ENCODE measurements around the gene WWOX. TPM values are rescaled to one million over a fixed set of nuclear protein-coding genes. Genes with fewer than 3 reads are reported as not detected.

The WWOX gene
- total and polyA plus RNA-seq, 2 of the 4 experiments (the other 2 are of a cell fraction), result 2.7 to 5.4 TPM

GRCh38 chr16:78608305-78608776 is 508.9 kb downstream of the WWOX start:
- Histone ChIP-seq H2BK20ac (ENCODE audit: low read depth, low read length) (no peak overlapping the region), H3K4ac (ENCODE audit: low read depth, low read length) (no peak overlapping the region), H3K18ac (ENCODE audit: low read depth, low read length) (no peak overlapping the region), H3K23ac (ENCODE audit: low read depth, low read length) (no peak overlapping the region), H2BK5ac (ENCODE audit: low read depth, low read length, poor library complexity, severe bottlenecking) (no peak overlapping the region), H2AK5ac (ENCODE audit: low read depth, low read length) (no peak overlapping the region), H4K91ac (ENCODE audit: insufficient read depth, low read depth, low read length) (no peak overlapping the region), H2BK120ac (ENCODE audit: low read depth, low read length) (no peak overlapping the region), H3K36me3 (ENCODE audit: control insufficient read depth, insufficient read depth, low read length) (no peaks in the 10 kb centered on the region), H3K9ac (ENCODE audit: low read depth, low read length) (no peak overlapping the region), H3K4me1 (ENCODE audit: control insufficient read depth, insufficient read depth, low read length) (no peaks in the 10 kb centered on the region), H3K9me3 (ENCODE audit: control insufficient read depth, insufficient read depth, low read length) (peaks cover 21% of the 10 kb centered on the region), H3K79me1 (ENCODE audit: low read depth in 1 of 2, low read length in 2 of 2) (no peaks in the 10 kb centered on the region), H2AFZ (replicated peaks; ENCODE audit: low read length, poor library complexity) (no peak overlapping the region), H2AK9ac (replicated peaks; ENCODE audit: low read depth, low read length, poor library complexity) (no peak overlapping the region), H4K8ac (ENCODE audit: low read depth in 2 of 2, low read length in 2 of 2) (no peak overlapping the region), H3K27ac (ENCODE audit: insufficient read depth, low read length) (no peak overlapping the region), H3K14ac (replicated peaks; ENCODE audit: low read depth, low read length) (no peak overlapping the region), H3K4me2 (ENCODE audit: low read depth, low read length) (no peak overlapping the region), H2BK15ac (ENCODE audit: low read depth, low read length) (no peak overlapping the region), H3K56ac (ENCODE audit: extremely low read depth, insufficient read depth, low read length) (no peak overlapping the region), H3K9me1 (ENCODE audit: insufficient read depth, low read length) (no peaks in the 10 kb centered on the region), H4K5ac (ENCODE audit: low read depth, low read length) (no peak overlapping the region), H3K27me3 (ENCODE audit: control insufficient read depth, insufficient read depth, low read length) (no peaks in the 10 kb centered on the region), H3K4me3 (ENCODE audit: insufficient read depth, low read depth, low read length) (no peak overlapping the region), H4K20me1 (ENCODE audit: insufficient read depth, low read length) (no peaks in the 10 kb centered on the region)
- dilution Hi-C loops (cut with HindIII; ENCODE audit: low sequenced_read_pairs, unreplicated experiment), result no loop called here
- TF ChIP-seq USF2 (IDR thresholded peaks at IDR 0.05; ENCODE audit: low read depth, low read length) (no peak), POLR2A (IDR thresholded peaks at IDR 0.05; ENCODE audit: low read depth, low read length) (no peak), MAFK (IDR thresholded peaks at IDR 0.05; ENCODE audit: low read depth, low read length) (no peak), CEBPB (IDR thresholded peaks at IDR 0.05; ENCODE audit: low read depth, low read length) (no peak), BHLHE40 (IDR thresholded peaks at IDR 0.05; ENCODE audit: low read depth, low read length) (no peak), RAD21 (IDR thresholded peaks at IDR 0.05; ENCODE audit: low read length) (no peak), RFX5 (IDR thresholded peaks at IDR 0.05; ENCODE audit: low read depth, low read length) (no peak), SMC3 (IDR thresholded peaks at IDR 0.05; ENCODE audit: low read depth, low read length) (no peak), ELK1 (IDR thresholded peaks at IDR 0.05; ENCODE audit: borderline replicate concordance, low read depth, low read length) (no peak), RCOR1 (IDR thresholded peaks at IDR 0.05; ENCODE audit: insufficient replicate concordance, low read length) (no peak)
- WGBS, 2 experiments (ENCODE audit: extremely low coverage in 2 of 2, insufficient read length in 1 of 2), result 80% methylated on average over 1 of the region's 9 CpGs; no CpG with 5 or more reads in 1 of the 2 experiments
- ChIA-PET POLR2A (ENCODE audit: unreplicated experiment) (no interaction called here), CTCF (no interaction called here)
- DNase-seq (no peak), ATAC-seq (ENCODE audit: low read depth) (no peak)
- intact Hi-C loops (cut with micrococcal nuclease), result no loop called here
- in situ Hi-C loops (cut with MboI; ENCODE audit: low sequenced_read_pairs), result no loop called here
- no TSS peak for BruUV-seq (replicated peaks)
